Activated T-cell treated with anti-CD3 and anti-CD28 coated beads, Interleukin-2, amount 50 U/mL, for 72 hours (primary cell): Measurements from ENCODE around the gene PUDP. TPM values are rescaled to one million over a fixed set of nuclear protein-coding genes. Genes with fewer than 3 reads are reported as not detected.
"Not testable (repeated sequence)": the region's sequence is repeated elsewhere in the genome, so short reads cannot be mapped to it uniquely, and the experiment has no call there.

Experiments
- ATAC-seq, 2 donors: fragments of 150-1000 bp; cut with Tn5 transposase; replicated peaks in 1 of 2; 2 replicates each; pipeline ENCODE4 v1.10.0; 2021; ENCODE audit warnings: moderate library complexity in 2 of 2, mild to moderate bottlenecking in 1 of 2
- DNase-seq, 2 donors: peaks; one replicate each; pipeline ENCODE4 v3.0.0; 2021 to 2022; ENCODE audit warnings: mixed read lengths in 1 of 2
- H3K27ac Mint-ChIP-seq: one replicate; pipeline ENCODE4 v1.8.0; 2022; ENCODE audit warnings: mild to moderate bottlenecking, moderate library complexity, mixed read lengths
- H3K27me3 Mint-ChIP-seq: one replicate; pipeline ENCODE4 v1.8.0; 2022; ENCODE audit warnings: low read depth, mixed read lengths
- H3K36me3 Mint-ChIP-seq, 2 donors: one replicate each; pipeline ENCODE4 v1.8.0; 2022; ENCODE audit warnings: mixed read lengths in 2 of 2, mild to moderate bottlenecking in 1 of 2; ENCODE audit not compliant: insufficient read depth in 2 of 2
- H3K4me1 Mint-ChIP-seq: one replicate; pipeline ENCODE4 v1.8.0; 2022; ENCODE audit warnings: low read depth, mixed read lengths
- H3K4me3 Mint-ChIP-seq, 2 donors: one replicate each; pipeline ENCODE4 v1.8.0; 2022; ENCODE audit warnings: mild to moderate bottlenecking in 2 of 2, mixed read lengths in 2 of 2, moderate library complexity in 2 of 2
- H3K9me3 Mint-ChIP-seq, 2 donors: one replicate each; pipeline ENCODE4 v1.8.0; 2022; ENCODE audit warnings: mixed read lengths in 2 of 2
- total RNA-seq, 2 donors: library from RNA; stranded (reverse); gene quantifications; one replicate each; pipeline ENCODE4 v1.2.3, GENCODE V29; 2022

PUDP gene
- total RNA-seq, 2 donors from 2014 or later = 13.2 to 22.3 TPM

DNA sequence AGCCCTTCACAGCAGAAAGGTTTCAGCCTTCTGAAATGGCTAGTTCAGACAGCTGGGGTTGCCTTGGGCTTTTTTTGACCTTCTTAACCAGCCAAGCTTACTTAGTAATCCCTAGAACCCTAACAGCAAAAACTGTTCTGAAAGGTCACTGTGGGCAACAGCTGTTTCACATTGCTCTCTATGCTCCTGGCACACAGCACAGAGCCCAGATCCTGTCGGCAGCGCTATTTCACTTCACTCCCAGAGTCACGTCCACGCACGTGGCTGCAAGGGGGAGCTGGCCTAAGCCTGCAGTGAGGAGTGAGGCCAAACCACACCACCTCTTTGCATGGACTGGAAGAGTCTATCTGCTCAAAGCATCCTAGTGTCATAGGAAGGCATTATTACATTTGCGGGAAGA lies 32.4 kb downstream of the PUDP start:
- Mint-ChIP-seq H3K36me3 (peaks cover 2 to 5% of the 10 kb centered on the region in 2 donors), H3K4me1 (peaks cover 22% of the 10 kb centered on the region), H3K4me3 (no peak overlapping the region), H3K27ac (no peak overlapping the region), H3K27me3 (no peaks in the 10 kb centered on the region), H3K9me3 (no peaks in the 10 kb centered on the region)
- ATAC-seq (no peak), DNase-seq (no peak)

DNA sequence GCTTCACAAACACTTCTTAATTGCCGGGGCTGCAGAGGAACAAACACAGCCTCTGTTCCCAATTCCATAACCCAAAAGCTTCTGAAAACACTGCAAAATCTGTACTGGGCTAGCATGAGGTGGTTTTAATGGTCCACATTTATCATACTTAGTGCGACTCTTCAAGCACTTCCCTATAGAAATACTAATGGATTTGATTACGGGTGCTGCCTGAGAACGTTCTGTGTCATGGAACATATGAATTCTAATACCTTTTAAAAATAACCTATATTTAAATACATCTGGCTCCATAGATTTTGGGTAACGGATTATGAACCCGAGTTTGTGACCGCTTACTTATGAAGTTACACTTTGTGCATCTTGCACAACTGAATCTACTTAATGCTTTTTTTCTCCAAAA lies 35.9 kb downstream of the PUDP start:
- Mint-ChIP-seq H3K9me3 (no peaks in the 10 kb centered on the region), H3K27ac (no peak overlapping the region), H3K4me3 (no peak overlapping the region), H3K36me3 (peaks cover 2 to 5% of the 10 kb centered on the region in 2 donors), H3K4me1 (peaks cover 33% of the 10 kb centered on the region), H3K27me3 (no peaks in the 10 kb centered on the region)
- ATAC-seq = no peak
- no peak for DNase-seq

DNA sequence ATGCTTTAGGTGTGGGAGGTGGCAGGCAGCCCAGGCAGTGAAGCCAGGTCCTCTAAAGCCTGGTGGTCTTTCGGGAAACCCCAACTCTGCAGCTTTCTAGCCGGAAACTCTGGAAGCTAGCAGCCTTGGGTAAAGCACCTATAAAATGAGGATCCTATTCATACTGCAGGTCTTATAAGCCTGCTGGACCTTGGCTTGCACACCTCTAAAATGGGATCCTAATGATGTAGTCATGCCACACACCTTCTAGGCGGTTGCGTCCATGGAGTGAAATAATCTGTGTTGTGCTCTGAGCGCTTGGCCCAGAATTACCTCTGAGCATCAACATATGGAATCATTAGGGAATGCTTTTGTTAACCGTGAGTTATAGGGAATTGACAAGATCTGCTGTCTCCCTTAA lies 36.4 kb downstream of the PUDP start:
- peaks cover 2 to 5% of the 10 kb centered on the region in 2 donors for H3K36me3 Mint-ChIP-seq
- peaks cover 33% of the 10 kb centered on the region for H3K4me1 Mint-ChIP-seq
- no peaks in the 10 kb centered on the region for H3K9me3 Mint-ChIP-seq
- H3K27ac Mint-ChIP-seq = no peak overlapping the region
- H3K27me3 Mint-ChIP-seq = no peaks in the 10 kb centered on the region
- DNase-seq (no peak), ATAC-seq (no peak)
- no peak overlapping the region for H3K4me3 Mint-ChIP-seq

DNA sequence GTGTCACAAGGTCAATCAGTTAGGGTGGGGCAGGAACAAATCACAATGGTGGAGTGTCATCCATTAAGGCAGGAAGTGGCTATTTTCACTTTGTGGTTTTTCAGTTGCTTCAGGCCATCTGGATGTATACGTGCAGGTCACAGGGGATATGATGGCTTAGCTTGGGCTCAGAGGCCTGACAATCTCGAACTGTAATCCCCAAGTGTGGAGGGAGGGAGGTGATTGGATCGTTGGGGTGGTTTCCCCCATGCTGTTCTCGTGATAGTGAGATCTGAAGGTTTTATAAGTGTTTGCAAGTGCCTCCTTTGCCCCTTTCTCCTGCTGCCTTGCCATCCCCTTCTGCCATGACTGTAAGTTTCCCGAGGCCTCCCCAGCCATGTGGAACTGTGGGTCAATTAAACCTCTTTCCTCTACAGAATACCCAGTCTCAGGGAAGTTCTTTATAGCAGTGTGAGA lies 37.1 kb downstream of the PUDP start:
- Mint-ChIP-seq H3K27me3 (no peaks in the 10 kb centered on the region), H3K4me1 (peaks cover 31% of the 10 kb centered on the region), H3K4me3 (no peak overlapping the region), H3K27ac (no peak overlapping the region), H3K9me3 (no peaks in the 10 kb centered on the region), H3K36me3 (peaks cover 2 to 5% of the 10 kb centered on the region in 2 donors)
- no peak for DNase-seq
- no peak for ATAC-seq

DNA sequence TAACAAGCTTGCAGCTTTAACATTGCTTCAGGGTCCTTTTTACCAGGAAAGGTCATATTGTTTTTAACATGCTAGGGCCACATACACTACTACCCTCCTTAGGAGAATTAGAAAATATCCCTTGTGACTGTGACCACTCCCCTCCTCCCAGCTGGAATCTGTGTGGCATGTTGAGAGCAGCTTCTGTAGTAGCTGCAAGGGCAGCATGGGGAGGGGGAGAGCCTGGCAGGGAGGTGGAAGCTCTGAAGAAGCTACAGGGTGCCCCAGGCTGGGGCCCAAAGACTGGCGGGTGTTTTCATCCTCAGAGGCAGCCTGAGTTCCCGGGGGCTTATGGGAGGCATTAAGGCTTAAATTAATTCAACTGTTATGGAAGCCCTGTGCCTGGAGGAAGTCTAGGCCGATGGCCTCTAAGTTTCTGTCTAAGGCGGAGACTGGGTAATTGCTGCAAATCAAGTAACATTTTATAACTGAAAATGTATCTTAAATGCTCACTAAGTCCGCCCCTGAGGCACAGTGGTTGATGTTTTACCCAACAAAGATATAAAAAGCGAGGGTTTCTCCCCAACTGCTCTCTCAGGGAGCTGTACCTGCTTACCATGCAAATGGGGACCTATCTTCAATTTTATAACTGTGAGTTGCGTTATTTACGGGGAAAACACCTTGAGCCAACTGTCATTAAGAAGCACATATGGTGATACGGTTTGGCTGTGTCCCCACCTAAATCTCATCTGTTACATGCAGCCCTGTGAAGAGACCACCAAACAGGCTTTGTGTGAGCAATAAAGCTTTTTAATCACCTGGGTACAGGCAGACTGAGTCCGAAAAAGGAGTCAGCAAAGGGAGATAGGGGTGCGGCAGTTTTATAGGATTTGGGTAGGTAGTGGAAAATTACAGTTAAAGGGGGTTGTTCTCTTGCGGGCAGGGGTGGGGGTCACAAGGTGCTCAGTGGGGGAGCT lies 37.8 kb downstream of the PUDP start:
- peaks cover 2 to 5% of the 10 kb centered on the region in 2 donors for H3K36me3 Mint-ChIP-seq
- H3K4me3 Mint-ChIP-seq = peak overlapping the region in 1 of 2 donors; percentile 55
- DNase-seq = no peak
- H3K27ac Mint-ChIP-seq = no peak overlapping the region
- H3K4me1 Mint-ChIP-seq = peaks cover 26% of the 10 kb centered on the region
- no peak for ATAC-seq
- H3K27me3 Mint-ChIP-seq = no peaks in the 10 kb centered on the region
- no peaks in the 10 kb centered on the region for H3K9me3 Mint-ChIP-seq

DNA sequence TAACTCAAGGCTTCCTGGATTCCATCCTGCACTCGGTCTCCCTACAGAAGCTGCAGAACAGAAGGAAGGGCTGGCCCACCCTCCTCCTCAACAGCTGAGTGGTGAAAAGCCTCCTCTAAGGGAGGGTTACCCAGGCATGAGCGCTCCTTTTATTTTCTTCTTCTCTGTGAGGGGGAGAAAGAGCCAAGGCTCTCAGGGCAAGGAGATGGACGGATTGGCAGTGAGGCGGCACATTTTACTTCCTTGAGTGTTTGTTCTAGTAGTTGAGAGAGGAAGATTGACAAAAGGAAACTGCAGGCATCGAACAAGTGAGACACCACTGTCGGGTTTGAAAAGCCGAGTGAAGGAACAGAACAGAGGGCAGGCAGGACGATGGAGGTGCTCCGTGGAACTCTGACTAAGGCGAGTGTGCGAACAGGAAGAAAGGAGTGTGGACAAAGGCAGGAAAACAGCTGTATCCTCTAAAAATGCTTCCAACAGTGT lies 38.9 kb downstream of the PUDP start:
- Mint-ChIP-seq H3K9me3 (no peaks in the 10 kb centered on the region), H3K4me3 (peak overlapping the region in 1 of 2 donors; percentile 41), H3K27me3 (no peaks in the 10 kb centered on the region), H3K27ac (no peak overlapping the region), H3K36me3 (peaks cover 1 to 10% of the 10 kb centered on the region in 2 donors), H3K4me1 (peaks cover 26% of the 10 kb centered on the region)
- ATAC-seq = no peak
- DNase-seq = no peak

DNA sequence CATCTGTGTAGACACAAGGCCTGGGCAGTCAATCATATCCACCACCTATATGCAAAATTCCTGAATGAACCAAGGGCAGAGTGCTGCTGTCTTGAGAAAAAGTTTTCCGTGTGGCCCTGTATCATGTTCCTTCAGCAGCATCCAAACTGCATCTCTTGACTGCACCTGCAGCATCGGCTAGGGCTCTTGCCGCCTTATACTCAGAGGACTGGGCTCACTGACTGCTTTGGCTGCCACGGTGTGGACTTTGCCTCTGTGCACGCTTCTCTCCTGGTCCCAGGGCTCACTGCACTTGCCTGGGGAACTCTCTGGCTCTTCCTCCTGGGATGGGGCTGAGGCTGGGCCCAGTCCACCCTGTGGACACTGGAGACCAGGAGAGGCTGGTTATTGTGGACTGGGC lies 39.9 kb downstream of the PUDP start:
- Mint-ChIP-seq H3K9me3 (peaks cover 0 to 2% of the 10 kb centered on the region in 2 donors), H3K4me3 (no peak overlapping the region), H3K4me1 (peaks cover 26% of the 10 kb centered on the region), H3K36me3 (peaks cover 5 to 14% of the 10 kb centered on the region in 2 donors), H3K27ac (no peak overlapping the region), H3K27me3 (no peaks in the 10 kb centered on the region)
- ATAC-seq (no peak), DNase-seq (no peak)

DNA sequence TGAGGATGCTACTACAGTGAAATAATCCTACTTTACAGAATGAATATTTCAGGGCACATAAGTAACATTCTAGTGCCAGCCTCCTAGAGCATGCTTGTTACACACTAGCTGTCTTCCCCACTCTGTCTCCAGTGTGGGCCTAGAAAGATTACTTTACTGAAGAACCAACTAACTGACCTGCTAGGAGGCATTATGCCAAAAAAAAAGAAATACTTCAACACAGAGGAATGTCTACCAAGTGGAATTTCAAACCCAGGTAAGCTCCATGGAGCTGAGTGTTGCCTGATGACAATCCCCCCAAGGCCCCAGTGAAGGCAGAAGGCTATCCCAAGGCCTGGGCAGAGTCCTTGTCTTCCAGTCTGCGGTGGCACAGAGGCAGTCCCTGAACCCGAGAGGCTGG lies 41.3 kb downstream of the PUDP start:
- no peak for ATAC-seq
- H3K4me3 Mint-ChIP-seq = no peak overlapping the region
- peaks cover 5 to 19% of the 10 kb centered on the region in 2 donors for H3K36me3 Mint-ChIP-seq
- H3K27ac Mint-ChIP-seq = no peak overlapping the region
- H3K27me3 Mint-ChIP-seq = no peaks in the 10 kb centered on the region
- peaks cover 26% of the 10 kb centered on the region for H3K4me1 Mint-ChIP-seq
- no peak for DNase-seq
- H3K9me3 Mint-ChIP-seq = peaks cover 0 to 2% of the 10 kb centered on the region in 2 donors

DNA sequence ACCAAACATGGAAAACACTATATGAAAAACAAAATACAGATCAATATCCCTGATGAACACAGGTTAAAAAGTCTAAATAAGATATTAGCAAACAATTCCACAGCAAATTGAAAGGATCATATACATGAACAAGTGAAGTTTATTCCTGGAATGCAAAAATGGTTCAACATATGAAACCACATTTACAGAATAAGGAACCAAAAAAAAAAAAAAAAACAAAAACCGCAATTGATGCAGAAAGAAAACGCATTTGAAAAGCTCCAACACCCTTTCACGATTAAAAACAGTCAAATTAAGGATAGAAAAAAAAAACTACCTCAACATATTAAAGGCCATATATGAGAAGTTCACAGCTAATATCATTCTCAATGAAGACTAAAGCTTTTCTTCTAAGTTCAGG lies 45.8 kb downstream of the PUDP start:
- H3K27me3 Mint-ChIP-seq = no peaks in the 10 kb centered on the region
- H3K4me1 Mint-ChIP-seq = no peaks in the 10 kb centered on the region
- peaks cover 0 to 2% of the 10 kb centered on the region in 2 donors for H3K9me3 Mint-ChIP-seq
- H3K4me3 Mint-ChIP-seq = no peak overlapping the region
- DNase-seq (no peak), ATAC-seq (no peak)
- H3K36me3 Mint-ChIP-seq = peaks cover 5 to 20% of the 10 kb centered on the region in 2 donors
- H3K27ac Mint-ChIP-seq = no peak overlapping the region

DNA sequence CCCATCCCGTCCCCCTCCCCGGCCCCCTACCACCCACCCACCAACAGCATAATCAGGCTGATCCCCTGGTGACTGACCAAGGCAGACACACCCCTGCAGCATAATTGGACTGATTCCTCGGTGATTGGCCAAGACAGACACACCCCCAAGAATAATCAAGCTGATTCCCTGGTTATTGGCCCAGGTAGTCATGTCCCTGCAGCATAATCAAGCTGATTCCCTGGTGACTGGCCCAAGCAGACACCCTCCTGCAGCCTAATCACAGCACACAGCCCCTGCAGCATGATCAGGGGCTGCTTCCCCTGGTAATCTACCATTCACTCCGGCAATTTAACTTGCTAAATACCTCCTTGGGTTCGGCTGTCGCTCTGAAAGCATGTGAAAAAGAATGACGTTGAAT lies 47.9 kb downstream of the PUDP start:
- peaks cover 0 to 2% of the 10 kb centered on the region in 2 donors for H3K9me3 Mint-ChIP-seq
- DNase-seq = no peak
- H3K4me1 Mint-ChIP-seq = no peaks in the 10 kb centered on the region
- ATAC-seq = no peak
- no peak overlapping the region for H3K27ac Mint-ChIP-seq
- no peak overlapping the region for H3K4me3 Mint-ChIP-seq
- no peaks in the 10 kb centered on the region for H3K27me3 Mint-ChIP-seq
- H3K36me3 Mint-ChIP-seq = peaks cover 5 to 20% of the 10 kb centered on the region in 2 donors

DNA sequence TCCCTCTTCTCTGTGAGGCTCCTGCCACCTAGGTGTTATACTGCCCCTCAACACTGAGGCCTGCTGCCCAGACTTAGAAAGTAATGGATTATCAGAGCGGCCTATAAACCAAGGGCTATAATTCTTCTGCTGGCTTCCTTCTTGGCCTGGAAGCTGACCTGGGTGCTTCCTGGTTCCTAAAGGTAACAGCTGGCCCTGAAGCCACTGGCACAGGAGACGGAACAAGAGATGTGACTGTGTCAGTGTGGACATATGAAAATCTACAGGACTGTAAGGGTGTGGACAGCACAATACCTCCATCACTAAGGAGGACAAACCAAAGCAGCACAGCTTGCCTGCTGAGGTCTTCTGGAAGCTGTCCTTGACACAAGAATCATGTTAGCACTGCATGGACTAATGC lies 52.3 kb downstream of the PUDP start:
- not testable (repeated sequence) for DNase-seq, H3K27me3 Mint-ChIP-seq, H3K36me3 Mint-ChIP-seq, H3K27ac Mint-ChIP-seq, ATAC-seq, H3K9me3 Mint-ChIP-seq, H3K4me3 Mint-ChIP-seq
- peaks cover 18% of the 10 kb centered on the region for H3K4me1 Mint-ChIP-seq

DNA sequence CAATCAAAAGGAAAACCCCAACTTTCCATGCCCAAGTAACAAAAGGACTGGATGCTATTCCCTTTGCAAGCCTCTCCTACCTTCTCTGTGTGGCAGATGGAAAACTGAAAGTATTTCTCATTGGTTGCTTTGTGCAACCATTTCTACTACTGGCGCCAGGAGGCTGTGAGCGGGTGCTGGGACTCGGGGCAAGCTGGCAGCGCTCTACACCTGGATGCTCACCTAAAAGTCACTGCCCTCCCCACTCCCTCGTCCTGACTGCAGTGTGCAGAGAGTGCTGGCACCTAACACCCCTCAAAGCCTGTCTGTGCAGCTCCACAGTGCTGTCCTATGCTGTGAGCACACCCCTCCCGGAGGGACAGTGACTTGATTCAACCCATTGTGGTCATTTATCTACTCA lies 54.6 kb downstream of the PUDP start:
- H3K36me3 Mint-ChIP-seq = peaks cover 0 to 4% of the 10 kb centered on the region in 2 donors
- H3K9me3 Mint-ChIP-seq = no peaks in the 10 kb centered on the region
- no peaks in the 10 kb centered on the region for H3K27me3 Mint-ChIP-seq
- DNase-seq (no peak), ATAC-seq (no peak)
- peaks cover 33% of the 10 kb centered on the region for H3K4me1 Mint-ChIP-seq
- H3K4me3 Mint-ChIP-seq = no peak overlapping the region
- no peak overlapping the region for H3K27ac Mint-ChIP-seq

DNA sequence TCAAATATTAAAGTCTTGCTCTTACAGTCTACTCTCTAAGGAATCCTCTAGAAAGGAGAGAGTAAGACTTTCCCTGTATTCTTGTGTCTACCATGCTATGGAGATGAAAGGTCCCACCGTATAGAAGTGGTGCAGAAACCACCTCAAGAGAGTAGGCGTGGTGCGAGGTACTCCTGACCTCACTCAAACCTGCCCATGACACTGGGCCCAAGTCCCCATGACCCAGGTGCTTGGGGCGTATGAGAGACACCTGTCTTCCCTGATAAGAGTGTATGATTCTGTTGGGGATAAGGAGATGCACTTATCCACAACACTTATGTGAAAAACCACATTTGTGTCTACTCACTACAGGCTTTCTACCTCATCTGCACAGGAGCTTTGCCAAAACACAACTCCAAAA lies 55.4 kb downstream of the PUDP start:
- Mint-ChIP-seq H3K27me3 (no peaks in the 10 kb centered on the region), H3K9me3 (no peaks in the 10 kb centered on the region), H3K36me3 (peaks cover 0 to 4% of the 10 kb centered on the region in 2 donors), H3K4me3 (no peak overlapping the region), H3K4me1 (peaks cover 36% of the 10 kb centered on the region), H3K27ac (no peak overlapping the region)
- DNase-seq (no peak), ATAC-seq (no peak)
